Small intestine (tissue), 7 donors: ENCODE results near the gene MRPL36. TPM values are rescaled to one million over a fixed set of nuclear protein-coding genes. Genes with fewer than 3 reads are reported as not detected.
"Not testable (repeated sequence)": the region's sequence is repeated elsewhere in the genome, so short reads cannot be mapped to it uniquely, and the experiment has no call there.

ENCODE experiments used
- DNase-seq, 2 donors: peaks; one replicate each; pipeline versions ENCODE4 v3.0.0 to v3.0.0-alpha.2; 2013
- FAIRE-seq: peaks from 2 replicates; lab custom pipeline; 2012; peaks lifted over from hg19 to GRCh38; lab: Jason Lieb, UNC
- H3K27ac ChIP-seq, 3 donors: one replicate each; pipeline ENCODE4 v1.5.1; 2013; ENCODE audit warnings: low read length in 2 of 3, mild to moderate bottlenecking in 2 of 3, control low read depth in 1 of 3, inconsistent platforms in 1 of 3, low read depth in 1 of 3, moderate library complexity in 1 of 3
- H3K27me3 ChIP-seq, 3 donors: one replicate each; pipeline ENCODE4 v1.6.1; 2013; ENCODE audit warnings: low read length in 3 of 3, inconsistent platforms in 1 of 3; ENCODE audit not compliant: control insufficient read depth in 3 of 3, insufficient read depth in 3 of 3
- H3K36me3 ChIP-seq, 3 donors: one replicate each; pipeline ENCODE4 v1.6.1; 2013; ENCODE audit warnings: low read length in 3 of 3, inconsistent platforms in 1 of 3, low read depth in 1 of 3, mild to moderate bottlenecking in 1 of 3, moderate library complexity in 1 of 3; ENCODE audit not compliant: control insufficient read depth in 3 of 3, insufficient read depth in 2 of 3
- H3K4me1 ChIP-seq, 3 donors: one replicate each; pipeline ENCODE4 v1.6.1; 2013; ENCODE audit warnings: low read length in 2 of 3, inconsistent platforms in 1 of 3, low read depth in 1 of 3, mild to moderate bottlenecking in 1 of 3, moderate library complexity in 1 of 3; ENCODE audit not compliant: control insufficient read depth in 3 of 3, insufficient read depth in 2 of 3
- H3K4me3 ChIP-seq, 3 donors: one replicate each; pipeline ENCODE4 v1.5.1; 2013; ENCODE audit warnings: low read length in 3 of 3, control low read depth in 1 of 3, inconsistent platforms in 1 of 3, low read depth in 1 of 3, mild to moderate bottlenecking in 1 of 3, moderate library complexity in 1 of 3
- H3K9me3 ChIP-seq, 2 donors: one replicate each; pipeline ENCODE4 v1.6.1; 2013; ENCODE audit warnings: low read depth in 1 of 2, low read length in 1 of 2; ENCODE audit not compliant: control insufficient read depth in 2 of 2, insufficient read depth in 1 of 2
- WGBS, 3 donors: extraction: QIAGEN DNeasy Blood & Tissue Kit; methylation state at CpG; one replicate each; pipeline ENCODE4 v1.1.7; 2013; 5-methylcytosine and 5-hydroxymethylcytosine counted together
- polyA plus RNA-seq, 4 donors: library from polyadenylated mRNA; stranded (reverse) in 3 of 4; unstranded in 1 of 4; fragments of 200-250 nt in 3 of 4; fragments of 120-200 nt in 1 of 4; gene quantifications; one replicate each; pipeline versions ENCODE4 v1.2.1 to v1.2.3, GENCODE V29; 2013
- donor health status: healthy with polysubstance abuse.
- donor health status: control.
- donor health status: control.
- donor health status: Bipolar disorder and iron deficiency.
- donor health status: healthy.

MRPL36 gene
- polyA plus RNA-seq, 4 donors = 30.9 to 101 (median 75.8) TPM

DNA sequence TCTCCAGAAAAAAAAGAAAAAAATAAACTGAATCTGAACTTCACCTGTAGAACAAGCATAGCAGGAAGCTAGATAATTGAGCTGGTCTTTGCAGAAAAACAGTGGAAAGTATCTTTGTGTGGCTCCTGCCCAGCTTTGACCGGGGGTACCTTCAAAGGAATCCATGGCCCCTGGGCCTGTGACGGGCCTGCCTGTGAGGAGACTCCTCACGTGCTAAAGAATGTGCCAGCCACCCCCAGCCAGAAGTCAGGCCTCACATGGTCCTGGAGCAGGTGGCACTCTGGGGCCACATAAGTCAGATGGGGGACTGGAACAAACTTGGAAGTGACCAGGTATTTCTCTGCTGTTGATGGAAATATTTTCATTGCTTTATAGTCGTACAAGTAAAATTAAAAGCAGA lies 5.7 kb upstream of the MRPL36 start:
- no peaks in the 10 kb centered on the region for H3K27me3 ChIP-seq
- peaks cover 12 to 59% (median 29%) of the 10 kb centered on the region in 3 donors for H3K36me3 ChIP-seq
- no peak overlapping the region for H3K4me3 ChIP-seq
- H3K4me1 ChIP-seq = no peaks in the 10 kb centered on the region
- WGBS, 3 donors = 93 to 94% (median 93%) methylated on average over 4 of the region's 4 CpGs
- FAIRE-seq = no peak
- no peak for DNase-seq
- H3K27ac ChIP-seq = no peak overlapping the region
- no peaks in the 10 kb centered on the region for H3K9me3 ChIP-seq

DNA sequence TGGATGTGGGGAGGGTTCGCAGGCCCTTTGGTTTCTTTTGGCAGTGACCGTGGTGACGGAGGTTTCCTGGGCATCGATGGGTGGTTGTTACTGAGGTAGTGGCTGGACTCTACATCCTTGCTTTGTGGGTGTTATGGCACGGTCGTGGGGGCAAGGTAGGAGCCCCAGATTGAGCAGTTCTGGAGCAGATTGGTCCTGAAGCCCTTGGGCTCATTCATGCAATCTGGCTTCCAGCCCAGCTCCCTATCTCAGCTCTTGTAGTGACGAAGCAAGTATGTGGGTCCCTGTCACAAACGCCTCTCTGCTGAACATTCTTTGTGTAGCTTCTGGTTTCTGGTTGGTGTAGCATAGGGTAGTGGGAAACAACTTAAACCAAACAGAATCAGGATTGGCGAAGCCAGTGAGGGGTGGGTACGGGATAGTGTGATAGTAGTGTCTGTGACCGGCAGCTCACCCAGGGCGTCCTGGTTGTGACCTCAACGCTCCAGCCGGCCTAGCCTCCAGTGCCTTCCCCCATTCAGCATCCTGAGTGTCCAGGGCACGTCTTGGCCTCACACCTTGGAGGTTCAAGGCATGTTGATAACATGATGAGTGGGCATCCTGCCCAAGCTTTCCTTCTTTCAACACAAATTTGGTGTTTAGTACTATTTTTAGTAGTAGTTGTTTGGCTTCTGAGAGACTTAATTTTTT lies 4.5 kb upstream of the MRPL36 start:
- 86 to 88% (median 87%) methylated on average over 15 of the region's 15 CpGs for WGBS, 3 donors
- no peak overlapping the region for H3K27ac ChIP-seq
- H3K4me1 ChIP-seq = no peaks in the 10 kb centered on the region
- H3K36me3 ChIP-seq = peaks cover 9 to 47% (median 24%) of the 10 kb centered on the region in 3 donors
- H3K27me3 ChIP-seq = no peaks in the 10 kb centered on the region
- DNase-seq (no peak), FAIRE-seq (no peak)
- H3K9me3 ChIP-seq = no peaks in the 10 kb centered on the region
- H3K4me3 ChIP-seq = no peak overlapping the region

DNA sequence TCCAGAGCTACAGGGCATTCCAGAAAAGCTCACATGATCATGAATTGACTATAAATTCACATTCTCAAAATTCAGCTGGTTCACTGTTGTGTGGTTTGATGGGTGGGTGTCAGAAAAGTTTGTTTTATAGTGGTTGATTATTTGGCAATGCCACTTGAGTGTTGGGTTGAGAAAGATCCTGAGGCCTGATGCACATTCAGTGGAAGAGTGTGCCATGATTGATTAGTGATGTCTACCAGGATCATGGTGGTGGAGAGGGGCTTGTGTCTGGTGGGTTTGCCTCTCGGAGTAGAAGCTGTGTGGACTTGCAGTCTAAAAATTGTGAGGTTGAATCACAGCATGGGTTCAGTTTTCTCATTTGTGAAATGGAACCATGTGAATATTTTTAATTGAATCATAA lies 3.6 kb upstream of the MRPL36 start:
- Histone ChIP-seq H3K36me3 (peaks cover 6 to 48% (median 23%) of the 10 kb centered on the region in 3 donors), H3K27me3 (no peaks in the 10 kb centered on the region), H3K4me3 (no peak overlapping the region), H3K27ac (no peak overlapping the region), H3K4me1 (no peaks in the 10 kb centered on the region), H3K9me3 (no peaks in the 10 kb centered on the region)
- no peak for DNase-seq
- 90 to 95% (median 95%) methylated on average over 1 of the region's 1 CpG for WGBS, 3 donors
- FAIRE-seq = no peak

DNA sequence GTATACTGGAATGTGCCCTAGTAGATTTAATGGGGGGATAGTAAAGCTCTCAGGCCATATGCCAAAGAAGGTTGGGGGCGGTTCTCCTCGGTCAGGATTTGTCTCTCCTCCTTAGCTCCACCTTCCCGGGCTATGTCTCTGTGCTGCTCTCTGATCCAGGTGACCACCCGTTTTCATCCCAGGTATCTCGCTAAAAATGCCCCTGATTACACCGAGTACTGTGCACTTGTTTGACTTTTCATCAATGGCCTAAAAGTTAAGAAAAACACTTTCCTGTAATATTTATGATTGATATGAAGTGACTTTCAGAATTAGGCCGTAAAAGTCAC lies 2.3 kb upstream of the MRPL36 start:
- DNase-seq (peak in 1 of 2 donors; percentile 35), FAIRE-seq (no peak)
- peaks cover 5 to 48% (median 20%) of the 10 kb centered on the region in 3 donors for H3K36me3 ChIP-seq
- no peaks in the 10 kb centered on the region for H3K4me1 ChIP-seq
- H3K27me3 ChIP-seq = no peaks in the 10 kb centered on the region
- 6 to 10% (median 8%) methylated on average over 7 of the region's 7 CpGs for WGBS, 3 donors
- H3K9me3 ChIP-seq = no peaks in the 10 kb centered on the region
- H3K27ac ChIP-seq = peak overlapping the region in 2 of 3 donors; percentile 56 to 83
- H3K4me3 ChIP-seq = peak overlapping the region; percentile 71 to 86 (median 81)

DNA sequence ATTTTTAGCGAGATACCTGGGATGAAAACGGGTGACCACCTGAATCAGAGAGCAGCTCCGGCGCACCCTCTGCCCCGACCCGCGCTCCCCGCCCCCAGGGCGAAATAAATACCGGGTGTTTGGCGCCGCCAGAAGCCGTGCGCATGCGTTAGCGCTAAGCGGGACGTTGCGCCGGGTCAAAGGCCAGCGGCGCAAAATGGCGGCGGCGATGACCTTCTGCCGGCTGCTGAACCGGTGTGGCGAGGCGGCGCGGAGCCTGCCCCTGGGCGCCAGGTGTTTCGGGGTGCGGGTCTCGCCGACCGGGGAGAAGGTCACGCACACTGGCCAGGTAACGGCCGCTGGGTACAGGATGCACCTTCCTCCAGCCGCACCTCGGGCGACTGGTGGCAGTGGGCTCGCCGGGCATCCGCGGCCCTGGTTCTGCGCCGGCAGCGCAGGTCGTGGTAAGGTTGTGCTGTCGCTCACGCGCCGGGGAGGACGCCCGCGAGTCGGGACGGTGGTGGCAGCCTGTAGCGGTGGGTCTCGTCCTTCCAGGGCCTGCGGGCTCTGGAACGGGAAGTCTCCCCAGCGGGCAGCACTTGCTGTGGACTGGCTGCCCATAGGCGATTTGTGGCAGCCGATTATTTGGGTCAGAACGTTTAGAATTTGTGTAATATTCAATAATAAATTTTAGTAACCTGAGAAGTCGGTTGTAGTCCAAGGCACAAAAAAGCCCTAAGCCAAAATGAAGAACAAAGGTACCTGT lies 1.8 kb upstream of the MRPL36 start, which contains the start of gene NDUFS6:
Gene NDUFS6 (plus strand): TSS at position 186 of the 745 bp plus-strand sequence. CDS start 11 bp downstream, at position 197.
- H3K4me1 ChIP-seq = no peaks in the 10 kb centered on the region
- no peaks in the 10 kb centered on the region for H3K27me3 ChIP-seq
- DNase-seq = peak; percentile 79 to 82
- peak within 1 kb of the TSS; percentile 61 to 92 (median 83) for H3K27ac ChIP-seq
- H3K9me3 ChIP-seq = no peaks in the 10 kb centered on the region
- 0% methylated on average over 66 to 69 of the region's 69 CpGs for whole genome bisulfite sequencing, 3 donors
- FAIRE-seq = no peak
- peaks cover 3 to 48% (median 20%) of the 10 kb centered on the region in 3 donors for H3K36me3 ChIP-seq
- peak within 1 kb of the TSS; percentile 71 to 86 (median 81) for H3K4me3 ChIP-seq

DNA sequence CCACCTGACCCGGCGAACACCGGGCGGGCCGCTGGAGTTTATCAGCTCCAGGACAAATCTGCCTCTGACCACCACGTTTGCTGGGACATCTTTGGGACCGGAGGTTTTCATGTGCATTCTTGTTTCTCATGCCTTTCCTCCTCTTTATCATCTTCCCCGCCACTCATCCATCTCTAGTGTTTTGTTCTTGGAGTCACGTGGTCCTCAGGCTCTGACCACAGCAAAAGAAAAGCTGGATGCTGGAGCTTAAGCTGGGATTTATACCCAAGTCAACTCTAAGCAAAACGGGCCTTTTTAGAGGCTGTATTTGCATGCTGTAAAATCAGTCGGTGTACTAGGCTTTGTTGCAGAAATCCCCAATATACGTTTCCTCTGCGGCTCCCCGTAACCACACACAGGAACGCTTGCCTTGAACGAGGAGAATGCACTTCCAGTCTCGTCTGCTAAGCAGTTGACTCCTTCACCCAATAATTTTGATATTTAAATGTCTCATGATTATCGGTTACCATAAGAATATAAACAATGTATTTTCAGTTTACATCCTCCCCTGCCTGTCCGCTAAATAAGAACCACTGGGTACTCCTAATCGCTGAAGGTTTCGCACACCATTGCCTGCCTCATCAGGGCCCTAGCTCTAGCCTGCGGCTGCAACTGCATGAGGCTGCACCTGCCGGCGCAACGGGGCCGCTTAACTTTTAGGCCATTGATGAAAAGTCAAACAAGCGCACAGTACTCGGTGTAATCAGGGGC lies 1.0 kb upstream of the MRPL36 start:
- WGBS, 3 donors = 3 to 12% (median 11%) methylated on average over 28 of the region's 28 CpGs
- FAIRE-seq = no peak

DNA sequence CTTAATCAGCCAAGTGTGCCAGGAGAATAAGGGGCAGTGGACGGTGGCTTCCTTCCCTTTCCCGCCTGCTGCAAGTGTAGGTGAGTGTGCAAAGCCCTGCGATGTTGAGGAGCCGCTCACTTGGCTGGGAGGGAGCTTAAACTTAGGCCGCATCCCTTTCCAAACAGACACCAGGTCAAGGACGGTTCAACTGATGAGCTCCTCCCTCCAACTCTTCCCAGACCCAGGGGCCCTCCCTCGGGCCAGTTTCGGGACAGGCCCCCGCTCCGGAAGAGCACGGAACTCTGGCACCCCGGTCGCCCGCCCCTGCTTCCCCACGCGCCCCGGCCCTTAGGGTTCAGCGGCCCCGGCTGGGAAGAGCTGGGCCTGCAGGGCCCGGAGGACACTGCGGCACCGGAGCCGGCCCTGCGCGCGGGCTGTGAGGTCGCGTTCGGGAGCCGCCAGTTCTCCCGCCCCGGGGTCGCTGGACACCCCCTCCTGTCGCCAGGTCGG lies 481 bp downstream of the MRPL36 start:
- Histone ChIP-seq H3K9me3 (no peaks in the 10 kb centered on the region), H3K27ac (peak overlapping the region in 2 of 3 donors; percentile 6 to 64), H3K36me3 (peaks cover 3 to 34% (median 10%) of the 10 kb centered on the region in 3 donors), H3K27me3 (no peaks in the 10 kb centered on the region), H3K4me3 (peak overlapping the region; percentile 71 to 86 (median 81)), H3K4me1 (no peaks in the 10 kb centered on the region)
- DNase-seq = peak in 1 of 2 donors; percentile 17
- 0 to 1% (median 1%) methylated on average over 30 to 35 of the region's 35 CpGs for WGBS, 3 donors
- no peak for FAIRE-seq

More for the DNA sequence above, 1.0 kb upstream of the MRPL36 start:
- H3K27me3 ChIP-seq = no peaks in the 10 kb centered on the region
- no peaks in the 10 kb centered on the region for H3K4me1 ChIP-seq
- peak overlapping the region; percentile 61 to 83 (median 79) for H3K27ac ChIP-seq
- H3K4me3 ChIP-seq = peak overlapping the region; percentile 71 to 86 (median 81)
- H3K9me3 ChIP-seq = no peaks in the 10 kb centered on the region
- peaks cover 3 to 46% (median 20%) of the 10 kb centered on the region in 3 donors for H3K36me3 ChIP-seq
- peak; percentile 49 to 72 for DNase-seq

DNA sequence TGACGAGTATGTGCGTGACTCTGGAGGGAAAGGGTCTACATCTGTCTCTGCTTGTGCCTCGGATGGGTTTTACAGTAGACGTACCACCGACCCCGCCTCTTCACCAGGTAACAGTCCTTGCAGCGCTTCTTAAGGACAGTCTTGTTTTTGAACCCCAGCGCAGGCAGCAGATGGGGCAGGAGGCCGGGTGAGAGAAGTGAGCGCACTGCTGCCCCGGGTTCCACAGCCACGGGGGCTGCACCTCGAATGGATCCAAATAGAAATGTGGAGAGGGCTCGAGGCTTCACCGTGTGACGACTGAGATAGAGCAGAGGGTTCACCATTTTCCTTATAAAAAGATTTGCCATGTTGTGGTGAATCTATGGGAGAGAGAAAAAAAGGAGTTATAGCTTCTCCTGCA lies 1.0 kb downstream of the MRPL36 start:
- H3K4me3 ChIP-seq = peak overlapping the region in 2 of 3 donors; percentile 71 to 81
- DNase-seq, H3K4me1 ChIP-seq, FAIRE-seq, H3K27me3 ChIP-seq, H3K9me3 ChIP-seq, H3K27ac ChIP-seq: not testable (repeated sequence)
- peaks cover 3 to 28% (median 6%) of the 10 kb centered on the region in 3 donors for H3K36me3 ChIP-seq
- WGBS, 3 donors = 77 to 87% (median 87%) methylated on average over 16 of the region's 16 CpGs
